H9 (cell line): ENCODE measurements around the gene ZER1. TPM values are rescaled to one million over a fixed set of nuclear protein-coding genes. Genes with fewer than 3 reads are reported as not detected.

Source experiments
- DNase-seq: peaks from one replicate; pipeline ENCODE4 v3.0.0-alpha.2; 2017
- H2AFZ ChIP-seq: one replicate; pipeline ENCODE4 v1.6.1; 2013; ENCODE audit warnings: mild to moderate bottlenecking, low read length, control low read depth, moderate library complexity
- H2AK5ac ChIP-seq: 2 replicates; pipeline ENCODE4 v1.6.1; 2013; ENCODE audit warnings: low read length, control low read depth, mixed read lengths; ENCODE audit not compliant: insufficient read length
- H2BK120ac ChIP-seq: one replicate; pipeline ENCODE4 v1.6.1; 2013; ENCODE audit warnings: low read depth, mild to moderate bottlenecking, low read length, control low read depth, inconsistent platforms; ENCODE audit not compliant: poor library complexity, severe bottlenecking
- H2BK12ac ChIP-seq: 2 replicates; pipeline ENCODE4 v1.6.1; 2013; ENCODE audit warnings: low read length, control low read depth, mixed read lengths, low read depth; ENCODE audit not compliant: insufficient read length
- H2BK15ac ChIP-seq: 2 replicates; pipeline ENCODE4 v1.6.1; 2013; ENCODE audit warnings: low read depth, low read length, control low read depth
- H2BK20ac ChIP-seq: one replicate; pipeline ENCODE4 v1.6.1; 2013; ENCODE audit warnings: low read depth, mild to moderate bottlenecking, low read length, control low read depth, inconsistent platforms; ENCODE audit not compliant: poor library complexity, severe bottlenecking
- H2BK5ac ChIP-seq: 2 replicates; pipeline ENCODE4 v1.6.1; 2013; ENCODE audit warnings: low read length, control low read depth, mixed read lengths; ENCODE audit not compliant: insufficient read length
- H3K14ac ChIP-seq: 2 replicates; pipeline ENCODE4 v1.6.1; 2013; ENCODE audit warnings: low read length, control low read depth; ENCODE audit not compliant: insufficient read depth
- H3K18ac ChIP-seq: 2 replicates; pipeline ENCODE4 v1.6.1; 2013; ENCODE audit warnings: low read depth, mild to moderate bottlenecking, mixed read lengths, low read length, control low read depth; ENCODE audit not compliant: insufficient read length
- H3K23ac ChIP-seq: 2 replicates; pipeline ENCODE4 v1.6.1; 2013; ENCODE audit warnings: low read length, control low read depth, mixed read lengths, low read depth; ENCODE audit not compliant: insufficient read length
- H3K23me2 ChIP-seq: 2 replicates; pipeline ENCODE4 v1.6.1; 2013; ENCODE audit warnings: low read depth, mild to moderate bottlenecking, mixed read lengths, low read length, control low read depth; ENCODE audit not compliant: insufficient read length, poor library complexity, severe bottlenecking
- H3K27ac ChIP-seq: 2 replicates; pipeline ENCODE4 v1.5.1; 2013; ENCODE audit warnings: low read length, control low read depth, mixed read lengths, low read depth; ENCODE audit not compliant: insufficient read length
- H3K27me3 ChIP-seq: 2 replicates; pipeline ENCODE4 v1.6.1; 2013; ENCODE audit warnings: low read length, control low read depth, inconsistent platforms; ENCODE audit not compliant: insufficient read depth
- H3K4ac ChIP-seq: 2 replicates; pipeline ENCODE4 v1.6.1; 2013; ENCODE audit warnings: low read depth, mild to moderate bottlenecking, control low read depth, inconsistent platforms, low read length, moderate library complexity
- H3K4me1 ChIP-seq: 2 replicates; pipeline ENCODE4 v1.6.1; 2013; ENCODE audit warnings: low read length, control low read depth, inconsistent platforms; ENCODE audit not compliant: insufficient read depth
- H3K4me2 ChIP-seq: 2 replicates; pipeline ENCODE4 v1.6.1; 2013; ENCODE audit warnings: low read length, control low read depth, mixed read lengths; ENCODE audit not compliant: insufficient read length, insufficient read depth
- H3K56ac ChIP-seq: 2 replicates; pipeline ENCODE4 v1.6.1; 2013; ENCODE audit warnings: low read depth, mild to moderate bottlenecking, mixed read lengths, low read length, control low read depth; ENCODE audit not compliant: insufficient read length
- H3K79me1 ChIP-seq: 2 replicates; pipeline ENCODE4 v1.6.1; 2013; ENCODE audit warnings: low read depth, mild to moderate bottlenecking, moderate library complexity, low read length, control low read depth, inconsistent platforms; ENCODE audit not compliant: insufficient read depth, poor library complexity, severe bottlenecking
- H3K79me2 ChIP-seq: 2 replicates; pipeline ENCODE4 v1.6.1; 2013; ENCODE audit warnings: low read length, control low read depth, inconsistent platforms; ENCODE audit not compliant: insufficient read depth
- H3K9ac ChIP-seq: 2 replicates; pipeline ENCODE4 v1.6.1; 2013; ENCODE audit warnings: low read length, control low read depth, mixed read lengths; ENCODE audit not compliant: insufficient read length; ENCODE audit errors: extremely low read depth
- H3K9me3 ChIP-seq: one replicate; pipeline ENCODE4 v1.6.1; 2013; ENCODE audit warnings: low read depth, low read length, inconsistent platforms; ENCODE audit not compliant: control insufficient read depth
- H3T11ph ChIP-seq: one replicate; pipeline ENCODE4 v1.6.1; 2013; ENCODE audit warnings: mild to moderate bottlenecking, low read length, control low read depth, inconsistent platforms
- H4K20me1 ChIP-seq: one replicate; pipeline ENCODE4 v1.6.1; 2013; ENCODE audit not compliant: control insufficient read depth, insufficient read length, insufficient read depth
- H4K5ac ChIP-seq: 2 replicates; pipeline ENCODE4 v1.6.1; 2013; ENCODE audit warnings: low read depth, mild to moderate bottlenecking, mixed read lengths, low read length, control low read depth; ENCODE audit not compliant: insufficient read length
- H4K8ac ChIP-seq: replicated peaks from 2 replicates; pipeline ENCODE4 v1.6.1; 2013; ENCODE audit warnings: low read length, control low read depth, mixed read lengths, low read depth; ENCODE audit not compliant: insufficient read length
- H4K91ac ChIP-seq: 2 replicates; pipeline ENCODE4 v1.6.1; 2013; ENCODE audit warnings: low read depth, mild to moderate bottlenecking, moderate library complexity, mixed read lengths, low read length, control low read depth; ENCODE audit not compliant: insufficient read length
- H3K27ac Mint-ChIP-seq, 3 experiments: 2 replicates in 2 of 3; 3 replicates in 1 of 3; pipeline ENCODE4 v1.8.0; 2020 to 2021; ENCODE audit warnings: mixed read lengths in 3 of 3, mild to moderate bottlenecking in 1 of 3, moderate library complexity in 1 of 3
- H3K27me3 Mint-ChIP-seq: 2 replicates; pipeline ENCODE4 v1.8.0; 2021; ENCODE audit warnings: low read depth, mild to moderate bottlenecking, moderate library complexity, mixed read lengths
- H3K36me3 Mint-ChIP-seq, 3 experiments: 2 replicates in 2 of 3; 3 replicates in 1 of 3; pipeline ENCODE4 v1.8.0; 2020 to 2021; ENCODE audit warnings: low read depth in 3 of 3, mixed read lengths in 3 of 3; ENCODE audit not compliant: insufficient read depth in 1 of 3
- H3K4me1 Mint-ChIP-seq, 2 experiments: 2 replicates each; pipeline ENCODE4 v1.8.0; 2020; ENCODE audit warnings: mixed read lengths in 2 of 2
- H3K4me3 Mint-ChIP-seq, 2 experiments: 2 replicates in 1 of 2; 3 replicates in 1 of 2; pipeline ENCODE4 v1.8.0; 2020 to 2021; ENCODE audit warnings: mild to moderate bottlenecking in 2 of 2, mixed read lengths in 2 of 2, moderate library complexity in 1 of 2
- H3K9me3 Mint-ChIP-seq, 2 experiments: 2 replicates in 1 of 2; 3 replicates in 1 of 2; pipeline ENCODE4 v1.8.0; 2020; ENCODE audit warnings: mild to moderate bottlenecking in 2 of 2, mixed read lengths in 2 of 2, moderate library complexity in 1 of 2
- WGBS: extraction: QIAGEN DNeasy Blood & Tissue Kit; methylation state at CpG from one replicate; pipeline ENCODE4 v1.1.7; 2013; ENCODE audit warnings: missing lambda C conversion rate, low lambda C conversion rate, mixed read lengths; ENCODE audit not compliant: insufficient read length; ENCODE audit errors: extremely low coverage; 5-methylcytosine and 5-hydroxymethylcytosine counted together
- total RNA-seq: library from RNA; stranded (reverse); gene quantifications from 2 replicates; pipeline ENCODE4 v1.2.1, GENCODE V29; 2021
- TF ChIP-seq, protein P1 (sequence below): fragments of 200-600 bp; sonication (generic); conservative IDR thresholded peaks from 3 replicates; pipeline ENCODE4 v1.8.0; 2021; ENCODE audit warnings: antibody characterized with exemption, mild to moderate bottlenecking

ZER1 gene
- total RNA-seq, 1 experiment from 2014 or later, result 24.2 TPM

DNA sequence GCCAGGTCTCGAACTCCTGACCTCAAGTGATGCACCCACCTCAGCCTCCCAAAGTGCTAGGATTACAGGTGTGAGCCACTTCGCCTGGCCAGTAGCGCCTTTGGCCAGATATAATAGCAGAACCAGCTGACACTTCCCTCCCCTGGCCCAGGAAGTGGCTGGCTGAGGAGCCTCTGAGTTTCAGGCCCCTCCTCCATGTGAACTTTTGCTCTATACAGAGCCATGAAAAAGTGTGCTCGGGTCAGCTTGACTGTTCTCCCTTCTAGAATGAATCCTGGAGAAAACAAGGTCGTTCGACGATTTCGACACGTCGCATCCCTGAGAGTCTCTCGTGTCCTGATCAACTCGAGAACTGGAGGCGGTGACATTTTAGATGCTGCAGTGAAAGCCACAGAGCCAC is 39.2 kb downstream of the ZER1 start:
- Histone ChIP-seq H4K91ac (no peak overlapping the region), H3K14ac (no peak overlapping the region), H3K27ac (no peak overlapping the region), H3K9ac (no peak overlapping the region), H3K4ac (no peak overlapping the region), H4K5ac (no peak overlapping the region), H2BK5ac (no peak overlapping the region), H3T11ph (no peak overlapping the region), H3K18ac (no peak overlapping the region), H2AK5ac (no peak overlapping the region), H3K27me3 (no peaks in the 10 kb centered on the region), H2BK12ac (no peak overlapping the region), H3K23ac (no peak overlapping the region), H3K79me1 (no peaks in the 10 kb centered on the region), H4K20me1 (no peaks in the 10 kb centered on the region), H2BK15ac (no peak overlapping the region), H3K4me1 (no peaks in the 10 kb centered on the region), H2BK120ac (no peak overlapping the region), H3K23me2 (no peaks in the 10 kb centered on the region), H3K56ac (no peak overlapping the region), H3K9me3 (no peaks in the 10 kb centered on the region), H3K79me2 (no peaks in the 10 kb centered on the region), H3K4me2 (no peak overlapping the region), H2AFZ (no peak overlapping the region), H2BK20ac (no peak overlapping the region), H4K8ac (no peak overlapping the region)
- Mint-ChIP-seq H3K27ac (no peak overlapping the region), H3K4me1 (peaks cover 6 to 11% of the 10 kb centered on the region in 2 experiments), H3K4me3 (no peak overlapping the region), H3K27me3 (no peaks in the 10 kb centered on the region; the same call in none of the 2 replicates), H3K9me3 (no peaks in the 10 kb centered on the region), H3K36me3 (peaks cover 0 to 22% (median 13%) of the 10 kb centered on the region in 3 experiments; a peak in 4 of 7 replicates)
- no peak for DNase-seq
- no CpG with 5 or more reads among the region's 13 CpGs for WGBS
- TF ChIP-seq, protein P1, sequence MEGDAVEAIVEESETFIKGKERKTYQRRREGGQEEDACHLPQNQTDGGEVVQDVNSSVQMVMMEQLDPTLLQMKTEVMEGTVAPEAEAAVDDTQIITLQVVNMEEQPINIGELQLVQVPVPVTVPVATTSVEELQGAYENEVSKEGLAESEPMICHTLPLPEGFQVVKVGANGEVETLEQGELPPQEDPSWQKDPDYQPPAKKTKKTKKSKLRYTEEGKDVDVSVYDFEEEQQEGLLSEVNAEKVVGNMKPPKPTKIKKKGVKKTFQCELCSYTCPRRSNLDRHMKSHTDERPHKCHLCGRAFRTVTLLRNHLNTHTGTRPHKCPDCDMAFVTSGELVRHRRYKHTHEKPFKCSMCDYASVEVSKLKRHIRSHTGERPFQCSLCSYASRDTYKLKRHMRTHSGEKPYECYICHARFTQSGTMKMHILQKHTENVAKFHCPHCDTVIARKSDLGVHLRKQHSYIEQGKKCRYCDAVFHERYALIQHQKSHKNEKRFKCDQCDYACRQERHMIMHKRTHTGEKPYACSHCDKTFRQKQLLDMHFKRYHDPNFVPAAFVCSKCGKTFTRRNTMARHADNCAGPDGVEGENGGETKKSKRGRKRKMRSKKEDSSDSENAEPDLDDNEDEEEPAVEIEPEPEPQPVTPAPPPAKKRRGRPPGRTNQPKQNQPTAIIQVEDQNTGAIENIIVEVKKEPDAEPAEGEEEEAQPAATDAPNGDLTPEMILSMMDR, result no peak
